NCI-H2196 treated with DMSO at 0.1 percent for 48 hours (cell line): ENCODE measurements around the gene CHL1.

Source experiments
- DNase-seq: peaks from one replicate; lab custom pipeline; 2025; ENCODE audit not compliant: unreplicated experiment; lab: John Stamatoyannopoulos, UW

The CHL1 gene

GRCh38 chr3:212432-212831 lies 15.9 kb downstream of the CHL1 start:
- DNase-seq, result no peak

- DNase-seq, result no peak
These were observed 20.7 kb downstream of the CHL1 start for GRCh38 chr3:217099-217813.

GRCh38 chr3:217948-218347 lies 21.4 kb downstream of the CHL1 start:
- DNase-seq, result no peak

GRCh38 chr3:228442-229182 lies 32.0 kb downstream of the CHL1 start:
- no peak for DNase-seq

- DNase-seq, result no peak
These were observed 32.7 kb downstream of the CHL1 start for GRCh38 chr3:229183-229661.

GRCh38 chr3:236881-237280 lies 40.3 kb downstream of the CHL1 start:
- no peak for DNase-seq

GRCh38 chr3:242602-243355 lies 46.2 kb downstream of the CHL1 start:
- DNase-seq, result no peak

- no peak for DNase-seq
These were observed 46.8 kb downstream of the CHL1 start for GRCh38 chr3:243356-243725.

- DNase-seq, result no peak
These were observed 47.5 kb downstream of the CHL1 start for GRCh38 chr3:244041-244440.

GRCh38 chr3:247916-248315 lies 51.4 kb downstream of the CHL1 start:
- no peak for DNase-seq

- no peak for DNase-seq
These were observed 52.4 kb downstream of the CHL1 start for GRCh38 chr3:248864-249520.

- no peak for DNase-seq
These were observed 53.2 kb downstream of the CHL1 start for GRCh38 chr3:249587-250262.

GRCh38 chr3:256501-256900 lies 59.9 kb downstream of the CHL1 start:
- no peak for DNase-seq

- no peak for DNase-seq
These were observed 61.3 kb downstream of the CHL1 start for GRCh38 chr3:257826-258225.

- no peak for DNase-seq
These were observed 64.3 kb downstream of the CHL1 start for GRCh38 chr3:260898-261297.

GRCh38 chr3:263393-263792 lies 66.8 kb downstream of the CHL1 start:
- no peak for DNase-seq

GRCh38 chr3:264394-265156 lies 68.0 kb downstream of the CHL1 start:
- no peak for DNase-seq

- DNase-seq, result no peak
These were observed 70.5 kb downstream of the CHL1 start for GRCh38 chr3:267101-267500.

GRCh38 chr3:270688-271087 lies 74.1 kb downstream of the CHL1 start:
- DNase-seq, result no peak

- DNase-seq, result no peak
These were observed 78.4 kb downstream of the CHL1 start for GRCh38 chr3:274927-275326.
